ENCODE data around the gene PKP2.
A peak's percentile ranks its signal among the peaks of the same experiment; 100 is the strongest.
"Not testable (repeated sequence)": the region's sequence is repeated elsewhere in the genome, so short reads cannot be mapped to it uniquely, and the experiment has no call there.

Gene PKP2

GRCh38 chr12:32895688-32896431 lies 717 bp downstream of the PKP2 start:
- DNase-seq = no peak

- DNase-seq = no peak
These were observed 2.0 kb downstream of the PKP2 start for GRCh38 chr12:32894566-32894965.

GRCh38 chr12:32893458-32893857 lies 3.1 kb downstream of the PKP2 start:
- DNase-seq = no peak

GRCh38 chr12:32893043-32893442 lies 3.5 kb downstream of the PKP2 start:
- no peak for DNase-seq

GRCh38 chr12:32892369-32892768 lies 4.2 kb downstream of the PKP2 start:
- DNase-seq = not testable (repeated sequence)

- peak; percentile 79 for DNase-seq
These were observed 4.6 kb downstream of the PKP2 start for GRCh38 chr12:32891956-32892355.

- DNase-seq = no peak
These were observed 5.1 kb downstream of the PKP2 start for GRCh38 chr12:32891526-32891925.

GRCh38 chr12:32889011-32889760 lies 7.4 kb downstream of the PKP2 start:
- no peak for DNase-seq

GRCh38 chr12:32887058-32887457 lies 9.5 kb downstream of the PKP2 start:
- DNase-seq = no peak

GRCh38 chr12:32885831-32886230 lies 10.7 kb downstream of the PKP2 start:
- DNase-seq = no peak

- DNase-seq = no peak
These were observed 11.6 kb downstream of the PKP2 start for GRCh38 chr12:32884962-32885361.

GRCh38 chr12:32881702-32882101 lies 14.9 kb downstream of the PKP2 start:
- no peak for DNase-seq

- no peak for DNase-seq
These were observed 15.5 kb downstream of the PKP2 start for GRCh38 chr12:32881107-32881506.

GRCh38 chr12:32879066-32879465 lies 17.5 kb downstream of the PKP2 start:
- not testable (repeated sequence) for DNase-seq

- DNase-seq = no peak
These were observed 18.7 kb downstream of the PKP2 start for GRCh38 chr12:32877601-32878459.

GRCh38 chr12:32876004-32876403 lies 20.6 kb downstream of the PKP2 start:
- DNase-seq = no peak

- no peak for DNase-seq
These were observed 21.6 kb downstream of the PKP2 start for GRCh38 chr12:32874975-32875374.

GRCh38 chr12:32874078-32874477 lies 22.5 kb downstream of the PKP2 start:
- DNase-seq = no peak

GRCh38 chr12:32872416-32872815 lies 24.2 kb downstream of the PKP2 start:
- DNase-seq = not testable (repeated sequence)

GRCh38 chr12:32870716-32871115 lies 25.9 kb downstream of the PKP2 start:
- DNase-seq = no peak

GRCh38 chr12:32868885-32869284 lies 27.7 kb downstream of the PKP2 start:
- DNase-seq = no peak

GRCh38 chr12:32864731-32865130 lies 31.8 kb downstream of the PKP2 start:
- DNase-seq = no peak

- no peak for DNase-seq
These were observed 33.4 kb downstream of the PKP2 start for GRCh38 chr12:32863128-32863527.

Data from kidney glomerular epithelial cell (primary cell).